A549 (cell line): ENCODE results near the gene DBNDD1.

Experiments
- CEBPB ChIP-seq, 2 experiments: fragments of >200 bp in 1 of 2; sonication (Bioruptor Twin) in 1 of 2; formaldehyde crosslinking in 1 of 2; IDR thresholded peaks; 2 replicates each; pipeline ENCODE4 v1.6.1; 2012 to 2016
- CHD4 ChIP-seq: fragments of 200-600 bp; sonication (generic); IDR thresholded peaks from 2 replicates; pipeline ENCODE4 v1.6.1; 2016; ENCODE audit warnings: antibody characterized with exemption, mild to moderate bottlenecking, borderline replicate concordance
- JUN ChIP-seq, 2 experiments: fragments of >200 bp; sonication (Bioruptor Twin); formaldehyde crosslinking; IDR thresholded peaks; 2 replicates in 1 of 2; 3 replicates in 1 of 2; pipeline ENCODE4 v1.6.1; 2016 to 2017
- JUNB ChIP-seq: fragments of >200 bp; sonication (Bioruptor Twin); formaldehyde crosslinking; IDR thresholded peaks from 2 replicates; pipeline ENCODE4 v1.6.1; 2016
- KDM1A ChIP-seq: fragments of 200-600 bp; sonication (generic); IDR thresholded peaks from 2 replicates; pipeline ENCODE4 v1.6.1; 2016; ENCODE audit warnings: low read depth, mild to moderate bottlenecking
- KDM5A ChIP-seq: fragments of 200-600 bp; sonication (generic); IDR thresholded peaks from 2 replicates; pipeline ENCODE4 v1.6.1; 2016; ENCODE audit warnings: antibody characterized with exemption, mild to moderate bottlenecking
- MAZ ChIP-seq: fragments of 150-350 bp; IDR thresholded peaks from 2 replicates; pipeline ENCODE4 v1.6.1; 2014; ENCODE audit warnings: antibody characterized with exemption, low read depth, low read length, borderline replicate concordance
- POLR2A ChIP-seq: IDR thresholded peaks from 2 replicates; pipeline ENCODE4 v1.6.1; 2012; ENCODE audit warnings: mild to moderate bottlenecking, low read length
- POLR2AphosphoS2 ChIP-seq: conservative IDR thresholded peaks from 2 replicates; pipeline ENCODE4 v1.6.1; 2012; ENCODE audit warnings: low read length, improper control_type of control experiment, inconsistent platforms
- RAD21 ChIP-seq, 2 experiments: fragments of >200 bp in 1 of 2; sonication (Bioruptor Twin) in 1 of 2; formaldehyde crosslinking in 1 of 2; IDR thresholded peaks in 1 of 2; conservative IDR thresholded peaks in 1 of 2; 2 replicates in 1 of 2; 3 replicates in 1 of 2; pipeline ENCODE4 v1.6.1; 2012 to 2018; ENCODE audit warnings: inconsistent platforms in 1 of 2
- TF ChIP-seq, protein P1 (sequence below): fragments of >200 bp; sonication (Bioruptor Twin); formaldehyde crosslinking; IDR thresholded peaks from 3 replicates; pipeline ENCODE4 v1.5.1; 2016
- TF ChIP-seq, protein P2 (sequence below): fragments of 450-650 bp; IDR thresholded peaks from 2 replicates; pipeline ENCODE4 v1.6.1; 2014; ENCODE audit warnings: antibody characterized with exemption
- TF ChIP-seq, protein P3 (sequence below): fragments of 200-600 bp; sonication (generic); IDR thresholded peaks from 2 replicates; pipeline ENCODE4 v1.6.1; 2016; ENCODE audit warnings: antibody characterized with exemption, mild to moderate bottlenecking, moderate library complexity

DNA sequence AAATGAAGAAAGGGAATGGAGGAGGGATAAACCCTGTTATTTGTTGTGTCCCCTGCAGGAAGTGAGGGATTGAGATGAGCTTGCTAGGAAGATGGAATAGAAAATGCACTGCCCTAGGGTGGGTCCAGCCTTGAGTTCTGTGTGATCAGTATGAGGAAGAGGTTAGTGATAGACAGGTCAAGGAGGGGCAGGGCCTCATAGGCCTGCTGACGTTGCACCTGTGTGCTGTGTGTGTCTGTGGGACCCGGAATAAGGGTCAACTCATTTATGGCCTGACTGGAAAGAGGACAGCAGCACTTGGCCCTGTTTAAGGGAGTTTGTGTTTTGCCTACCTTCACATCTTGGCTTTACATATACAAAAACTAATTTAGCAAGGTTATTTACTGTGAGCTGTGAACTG, 44.4 kb downstream of the DBNDD1 start:
- TF ChIP-seq, protein P1, sequence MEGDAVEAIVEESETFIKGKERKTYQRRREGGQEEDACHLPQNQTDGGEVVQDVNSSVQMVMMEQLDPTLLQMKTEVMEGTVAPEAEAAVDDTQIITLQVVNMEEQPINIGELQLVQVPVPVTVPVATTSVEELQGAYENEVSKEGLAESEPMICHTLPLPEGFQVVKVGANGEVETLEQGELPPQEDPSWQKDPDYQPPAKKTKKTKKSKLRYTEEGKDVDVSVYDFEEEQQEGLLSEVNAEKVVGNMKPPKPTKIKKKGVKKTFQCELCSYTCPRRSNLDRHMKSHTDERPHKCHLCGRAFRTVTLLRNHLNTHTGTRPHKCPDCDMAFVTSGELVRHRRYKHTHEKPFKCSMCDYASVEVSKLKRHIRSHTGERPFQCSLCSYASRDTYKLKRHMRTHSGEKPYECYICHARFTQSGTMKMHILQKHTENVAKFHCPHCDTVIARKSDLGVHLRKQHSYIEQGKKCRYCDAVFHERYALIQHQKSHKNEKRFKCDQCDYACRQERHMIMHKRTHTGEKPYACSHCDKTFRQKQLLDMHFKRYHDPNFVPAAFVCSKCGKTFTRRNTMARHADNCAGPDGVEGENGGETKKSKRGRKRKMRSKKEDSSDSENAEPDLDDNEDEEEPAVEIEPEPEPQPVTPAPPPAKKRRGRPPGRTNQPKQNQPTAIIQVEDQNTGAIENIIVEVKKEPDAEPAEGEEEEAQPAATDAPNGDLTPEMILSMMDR, result no peak
- TF ChIP-seq CHD4, result no peak
- TF ChIP-seq, protein P2, sequence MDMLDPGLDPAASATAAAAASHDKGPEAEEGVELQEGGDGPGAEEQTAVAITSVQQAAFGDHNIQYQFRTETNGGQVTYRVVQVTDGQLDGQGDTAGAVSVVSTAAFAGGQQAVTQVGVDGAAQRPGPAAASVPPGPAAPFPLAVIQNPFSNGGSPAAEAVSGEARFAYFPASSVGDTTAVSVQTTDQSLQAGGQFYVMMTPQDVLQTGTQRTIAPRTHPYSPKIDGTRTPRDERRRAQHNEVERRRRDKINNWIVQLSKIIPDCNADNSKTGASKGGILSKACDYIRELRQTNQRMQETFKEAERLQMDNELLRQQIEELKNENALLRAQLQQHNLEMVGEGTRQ, result no peak
- no peak for TF ChIP-seq MAZ
- TF ChIP-seq, protein P3, sequence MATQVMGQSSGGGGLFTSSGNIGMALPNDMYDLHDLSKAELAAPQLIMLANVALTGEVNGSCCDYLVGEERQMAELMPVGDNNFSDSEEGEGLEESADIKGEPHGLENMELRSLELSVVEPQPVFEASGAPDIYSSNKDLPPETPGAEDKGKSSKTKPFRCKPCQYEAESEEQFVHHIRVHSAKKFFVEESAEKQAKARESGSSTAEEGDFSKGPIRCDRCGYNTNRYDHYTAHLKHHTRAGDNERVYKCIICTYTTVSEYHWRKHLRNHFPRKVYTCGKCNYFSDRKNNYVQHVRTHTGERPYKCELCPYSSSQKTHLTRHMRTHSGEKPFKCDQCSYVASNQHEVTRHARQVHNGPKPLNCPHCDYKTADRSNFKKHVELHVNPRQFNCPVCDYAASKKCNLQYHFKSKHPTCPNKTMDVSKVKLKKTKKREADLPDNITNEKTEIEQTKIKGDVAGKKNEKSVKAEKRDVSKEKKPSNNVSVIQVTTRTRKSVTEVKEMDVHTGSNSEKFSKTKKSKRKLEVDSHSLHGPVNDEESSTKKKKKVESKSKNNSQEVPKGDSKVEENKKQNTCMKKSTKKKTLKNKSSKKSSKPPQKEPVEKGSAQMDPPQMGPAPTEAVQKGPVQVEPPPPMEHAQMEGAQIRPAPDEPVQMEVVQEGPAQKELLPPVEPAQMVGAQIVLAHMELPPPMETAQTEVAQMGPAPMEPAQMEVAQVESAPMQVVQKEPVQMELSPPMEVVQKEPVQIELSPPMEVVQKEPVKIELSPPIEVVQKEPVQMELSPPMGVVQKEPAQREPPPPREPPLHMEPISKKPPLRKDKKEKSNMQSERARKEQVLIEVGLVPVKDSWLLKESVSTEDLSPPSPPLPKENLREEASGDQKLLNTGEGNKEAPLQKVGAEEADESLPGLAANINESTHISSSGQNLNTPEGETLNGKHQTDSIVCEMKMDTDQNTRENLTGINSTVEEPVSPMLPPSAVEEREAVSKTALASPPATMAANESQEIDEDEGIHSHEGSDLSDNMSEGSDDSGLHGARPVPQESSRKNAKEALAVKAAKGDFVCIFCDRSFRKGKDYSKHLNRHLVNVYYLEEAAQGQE, result no peak
- no peak for TF ChIP-seq POLR2AphosphoS2
- no peak for TF ChIP-seq POLR2A
- no peak for TF ChIP-seq JUN (IDR thresholded peaks at IDR 0.05)
- TF ChIP-seq KDM1A, result no peak
- TF ChIP-seq RAD21 (conservative IDR thresholded peaks at IDR 0.05 in 1 of 2, IDR thresholded peaks at IDR 0.05 in 1 of 2), result no peak
- no peak for TF ChIP-seq KDM5A
- TF ChIP-seq JUNB, result no peak
- no peak for TF ChIP-seq CEBPB (IDR thresholded peaks at IDR 0.05)
